GM21717 (cell line): Measurements from ENCODE around the gene FAM184B.

Source experiments
- ATAC-seq: cut with Tn5 transposase; IDR thresholded peaks from one replicate; pipeline ENCODE4 v1.9.1; 2021; ENCODE audit warnings: mild to moderate bottlenecking, moderate library complexity; ENCODE audit not compliant: unreplicated experiment

Gene FAM184B

DNA sequence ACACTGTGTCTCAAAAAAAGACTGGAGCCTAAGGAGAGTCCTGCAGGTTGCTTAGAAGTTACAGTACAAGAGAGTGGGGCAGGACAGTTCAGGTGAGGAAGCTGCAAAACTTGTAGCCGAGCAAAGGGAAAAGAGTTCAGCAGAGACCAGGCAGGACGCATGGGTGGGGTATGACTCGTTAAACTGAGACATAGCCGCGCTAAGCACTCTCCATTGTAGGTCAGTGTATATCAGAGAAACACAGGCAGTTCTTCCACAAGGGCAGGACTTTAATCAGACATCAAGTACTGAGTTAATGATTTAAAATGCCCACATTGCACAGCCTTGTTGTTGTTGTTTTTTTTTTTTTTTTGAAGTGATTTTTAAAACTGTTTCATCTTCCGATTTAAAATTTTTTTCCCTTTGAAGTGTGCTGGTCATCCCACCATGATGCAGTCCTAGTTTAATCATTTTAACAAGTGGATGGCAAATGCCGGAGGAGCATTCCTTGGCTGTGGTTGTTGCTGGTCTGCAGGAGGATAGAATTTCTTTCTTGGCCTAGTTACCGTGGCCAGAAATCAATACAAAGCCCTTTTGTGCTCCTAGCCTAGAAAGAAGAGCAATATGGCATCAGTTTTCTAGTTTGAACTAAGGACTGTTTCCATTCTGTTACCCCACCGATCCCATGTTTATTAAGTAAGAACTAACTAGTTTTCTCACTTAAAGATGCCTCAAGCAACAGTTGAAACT, 194.2 kb downstream of the FAM184B start:
- no peak for ATAC-seq

DNA sequence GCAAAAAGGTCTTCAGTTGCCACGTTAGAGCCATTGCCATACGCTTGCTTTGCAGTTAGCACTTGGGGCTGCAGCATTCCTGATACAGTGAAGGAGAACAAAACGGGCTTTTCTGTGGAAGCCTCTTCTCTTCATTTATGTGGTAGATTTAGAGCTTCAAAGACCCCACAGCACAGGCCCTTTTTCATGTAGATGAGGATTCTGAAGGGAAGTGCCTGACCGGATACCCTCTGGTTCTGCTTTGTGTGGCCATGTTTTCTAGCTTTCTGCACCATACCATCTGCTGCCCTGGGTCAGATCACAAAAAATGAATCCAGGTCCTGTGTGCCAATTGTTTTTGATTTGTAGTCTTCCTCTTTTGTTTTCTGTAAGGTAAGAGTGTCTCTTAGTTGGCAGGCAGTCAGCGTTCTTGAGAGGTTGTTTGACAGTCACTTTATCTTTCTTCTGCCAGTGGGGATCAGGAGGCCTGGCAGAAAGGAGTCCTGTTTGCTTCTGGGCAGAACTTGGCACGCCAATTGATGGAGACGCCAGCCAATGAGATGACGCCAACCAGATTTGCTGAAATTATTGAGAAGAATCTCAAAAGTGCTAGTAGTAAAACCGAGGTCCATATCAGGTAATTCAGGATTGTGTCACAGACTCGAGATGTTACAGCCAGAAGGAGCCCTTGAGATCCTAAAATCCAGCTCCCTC, 196.8 kb downstream of the FAM184B start:
- no peak for ATAC-seq

DNA sequence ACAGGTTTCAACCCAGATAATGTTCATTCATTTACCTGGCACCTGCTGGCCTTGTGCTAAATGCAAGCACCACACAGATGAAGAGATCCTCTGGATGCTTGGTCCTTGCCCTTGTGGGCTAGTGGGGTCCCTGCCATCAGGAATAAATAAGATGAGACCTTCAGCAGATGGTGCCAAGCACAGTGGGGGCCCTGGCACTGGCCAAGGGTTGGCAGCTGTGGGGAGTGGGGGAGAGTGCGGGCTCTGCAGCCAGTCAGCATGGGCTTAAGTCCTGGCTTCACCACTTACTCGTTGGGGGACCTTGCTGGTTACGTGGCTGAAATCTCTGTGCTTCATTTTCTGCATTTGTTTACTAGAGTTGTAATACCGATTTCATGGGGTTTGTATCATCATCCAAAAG, 197.5 kb downstream of the FAM184B start:
- ATAC-seq = no peak

DNA sequence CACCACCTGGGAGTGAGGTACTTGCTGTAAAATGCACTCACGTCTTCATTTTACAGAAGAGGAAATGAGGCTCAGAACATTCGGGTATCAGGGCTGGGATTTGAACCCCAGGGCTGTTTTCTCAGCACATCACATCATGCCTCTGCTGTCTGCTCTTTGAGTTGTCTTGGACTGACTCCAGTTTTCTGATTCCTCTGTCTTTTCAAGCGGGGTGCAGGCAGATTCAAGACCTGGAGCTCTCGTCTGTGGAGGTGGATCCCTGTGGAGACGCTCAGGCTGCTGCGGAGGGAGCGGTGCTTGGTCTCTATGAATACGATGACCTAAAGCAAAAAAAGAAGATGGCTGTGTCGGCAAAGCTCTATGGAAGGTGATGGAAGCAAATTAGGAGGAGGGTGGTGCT, 198.1 kb downstream of the FAM184B start:
- no peak for ATAC-seq

DNA sequence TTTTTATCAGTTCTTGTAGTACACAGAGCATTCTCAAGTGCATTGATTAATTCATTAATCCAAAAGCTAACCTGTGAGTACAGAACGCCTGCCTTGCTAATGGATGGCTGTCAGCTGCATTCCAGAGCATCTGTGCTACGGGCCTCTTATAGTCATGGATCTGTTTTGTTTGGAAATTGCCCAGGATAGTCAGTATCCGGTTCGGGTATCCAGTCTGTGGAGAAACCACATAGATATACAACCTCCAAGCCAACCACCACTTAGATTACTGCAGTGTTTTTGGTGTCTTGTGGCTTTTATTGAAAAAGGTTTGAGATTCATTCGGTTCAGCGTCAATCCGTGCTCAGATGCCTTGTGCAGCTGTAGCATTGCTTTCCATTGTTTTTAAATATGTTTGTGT, 200.5 kb downstream of the FAM184B start:
- no peak for ATAC-seq
